Panc1 (cell line): ENCODE results near the gene JAM2. TPM values are rescaled to one million over a fixed set of nuclear protein-coding genes. Genes with fewer than 3 reads are reported as not detected.

Experiments used
- ATAC-seq: fragments of 200-7000 bp; cut with Tn5 transposase; 2 replicates; pipeline ENCODE4 v1.9.1; 2020; ENCODE audit warnings: mild to moderate bottlenecking, moderate library complexity
- BruUV-seq: library from RNA; stranded (reverse); fragments of 400-500 nt; replicated peaks from 2 replicates; lab custom pipeline; 2021; lab: Mats Ljungman, UMichigan
- CTCF ChIA-PET: fragments of 300-600 bp; sonication (Branson Sonifier 250); formaldehyde crosslinking; loops from one replicate; lab custom pipeline; 2022; ENCODE audit warnings: antibody characterized with exemption; lab: Charles Lee
- POLR2A ChIA-PET: fragments of 300-600 bp; sonication (Branson Sonifier 250); formaldehyde crosslinking; loops from one replicate; lab custom pipeline; 2022; ENCODE audit warnings: antibody characterized with exemption; lab: Charles Lee
- DNase-seq: peaks from one replicate; pipeline ENCODE4 v3.0.0-alpha.2; 2010; ENCODE audit warnings: low read depth, low spot score
- H3K27ac ChIP-seq: 2 replicates; pipeline ENCODE4 v1.5.1; 2011; ENCODE audit warnings: mild to moderate bottlenecking, low read length, inconsistent platforms
- H3K27me3 ChIP-seq: fragments of 200-500 bp; sonication (Bioruptor generic); 2 replicates; pipeline ENCODE4 v1.6.0; 2014; ENCODE audit warnings: low read length, inconsistent platforms; ENCODE audit not compliant: control insufficient read depth, insufficient read depth
- H3K36me3 ChIP-seq: fragments of 200-500 bp; sonication (Bioruptor generic); 2 replicates; pipeline ENCODE4 v1.5.1; 2014; ENCODE audit warnings: inconsistent platforms, mild to moderate bottlenecking, low read length, moderate library complexity; ENCODE audit not compliant: control insufficient read depth, insufficient read depth
- H3K4me1 ChIP-seq: 2 replicates; pipeline ENCODE4 v1.5.1; 2011; ENCODE audit warnings: inconsistent platforms, mild to moderate bottlenecking, low read length, moderate library complexity; ENCODE audit not compliant: control insufficient read depth, insufficient read depth
- H3K4me3 ChIP-seq, 2 experiments: 2 replicates each; pipeline ENCODE4 v1.5.1; 2011 to 2012; ENCODE audit warnings: low read depth in 2 of 2, low read length in 2 of 2, mild to moderate bottlenecking in 2 of 2, inconsistent platforms in 1 of 2, moderate library complexity in 1 of 2
- H3K9me3 ChIP-seq: fragments of 200-500 bp; sonication (Bioruptor generic); 2 replicates; pipeline ENCODE4 v1.5.1; 2014; ENCODE audit warnings: low read depth, mild to moderate bottlenecking, inconsistent platforms, low read length, moderate library complexity; ENCODE audit not compliant: control insufficient read depth, insufficient read depth
- CTCF ChIP-seq: fragments of 450-650 bp; IDR thresholded peaks from 2 replicates; pipeline ENCODE4 v1.5.1; 2017; ENCODE audit warnings: mild to moderate bottlenecking
- POLR2AphosphoS5 ChIP-seq: IDR thresholded peaks from 2 replicates; pipeline ENCODE4 v1.6.1; 2012; ENCODE audit warnings: mild to moderate bottlenecking, low read depth, low read length, moderate library complexity
- SIN3A ChIP-seq: IDR thresholded peaks from 2 replicates; pipeline ENCODE4 v1.6.1; 2012; ENCODE audit warnings: low read depth, mild to moderate bottlenecking, low read length, moderate library complexity, borderline replicate concordance; ENCODE audit not compliant: insufficient read depth
- TCF7L2 ChIP-seq: IDR thresholded peaks from 2 replicates; pipeline ENCODE4 v1.6.1; 2011; ENCODE audit warnings: mild to moderate bottlenecking, low read depth, low read length, inconsistent platforms
- in situ Hi-C: cut with HindIII; loops from 2 replicates; pipeline ENCODE4 v1.10.0; 2016; ENCODE audit warnings: low sequenced_read_pairs, low pct_unique_long_range_greater_than_20kb
- intact Hi-C: fragments of 100-400 bp; cut with micrococcal nuclease; formaldehyde crosslinking; loops from one replicate; pipeline ENCODE4 v1.10.0; 2022; ENCODE audit not compliant: unreplicated experiment
- total RNA-seq: library from RNA; stranded (reverse); gene quantifications from one replicate; pipeline ENCODE4 v1.2.1, GENCODE V29; 2021; ENCODE audit not compliant: unreplicated experiment
- TF ChIP-seq, protein P1 (sequence below), 2 experiments: IDR thresholded peaks; 2 replicates each; pipeline ENCODE4 v1.6.1; 2011 to 2012; ENCODE audit warnings: low read depth in 2 of 2, control low read depth in 1 of 2, low read length in 1 of 2, mild to moderate bottlenecking in 1 of 2, moderate library complexity in 1 of 2; ENCODE audit not compliant: insufficient read depth in 1 of 2

Gene JAM2
- total RNA-seq, 1 experiment from 2014 or later = 0.21 TPM

- H3K27me3 ChIP-seq = peaks cover 12% of the 10 kb centered on the region
- TF ChIP-seq, protein P1, sequence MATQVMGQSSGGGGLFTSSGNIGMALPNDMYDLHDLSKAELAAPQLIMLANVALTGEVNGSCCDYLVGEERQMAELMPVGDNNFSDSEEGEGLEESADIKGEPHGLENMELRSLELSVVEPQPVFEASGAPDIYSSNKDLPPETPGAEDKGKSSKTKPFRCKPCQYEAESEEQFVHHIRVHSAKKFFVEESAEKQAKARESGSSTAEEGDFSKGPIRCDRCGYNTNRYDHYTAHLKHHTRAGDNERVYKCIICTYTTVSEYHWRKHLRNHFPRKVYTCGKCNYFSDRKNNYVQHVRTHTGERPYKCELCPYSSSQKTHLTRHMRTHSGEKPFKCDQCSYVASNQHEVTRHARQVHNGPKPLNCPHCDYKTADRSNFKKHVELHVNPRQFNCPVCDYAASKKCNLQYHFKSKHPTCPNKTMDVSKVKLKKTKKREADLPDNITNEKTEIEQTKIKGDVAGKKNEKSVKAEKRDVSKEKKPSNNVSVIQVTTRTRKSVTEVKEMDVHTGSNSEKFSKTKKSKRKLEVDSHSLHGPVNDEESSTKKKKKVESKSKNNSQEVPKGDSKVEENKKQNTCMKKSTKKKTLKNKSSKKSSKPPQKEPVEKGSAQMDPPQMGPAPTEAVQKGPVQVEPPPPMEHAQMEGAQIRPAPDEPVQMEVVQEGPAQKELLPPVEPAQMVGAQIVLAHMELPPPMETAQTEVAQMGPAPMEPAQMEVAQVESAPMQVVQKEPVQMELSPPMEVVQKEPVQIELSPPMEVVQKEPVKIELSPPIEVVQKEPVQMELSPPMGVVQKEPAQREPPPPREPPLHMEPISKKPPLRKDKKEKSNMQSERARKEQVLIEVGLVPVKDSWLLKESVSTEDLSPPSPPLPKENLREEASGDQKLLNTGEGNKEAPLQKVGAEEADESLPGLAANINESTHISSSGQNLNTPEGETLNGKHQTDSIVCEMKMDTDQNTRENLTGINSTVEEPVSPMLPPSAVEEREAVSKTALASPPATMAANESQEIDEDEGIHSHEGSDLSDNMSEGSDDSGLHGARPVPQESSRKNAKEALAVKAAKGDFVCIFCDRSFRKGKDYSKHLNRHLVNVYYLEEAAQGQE (IDR thresholded peaks at IDR 0.05; ENCODE audit: insufficient read depth in 1 of 2, low read depth in 2 of 2, low read length in 1 of 2) = no peak
- no peak for TF ChIP-seq POLR2AphosphoS5
- TF ChIP-seq CTCF = peak; percentile 40; the same call in 1 of the 2 replicates
- no peak for TF ChIP-seq SIN3A
- no peak for TF ChIP-seq TCF7L2
- H3K27ac ChIP-seq = no peak overlapping the region
- DNase-seq (no peak), ATAC-seq (peak; percentile 80)
- BruUV-seq = no TSS peak
- no peaks in the 10 kb centered on the region for H3K36me3 ChIP-seq
- ChIA-PET CTCF (no interaction called here), POLR2A (no interaction called here)
- H3K4me1 ChIP-seq = peaks cover 3% of the 10 kb centered on the region; the same call in 1 of the 2 replicates
- in situ Hi-C loops = no loop called here
- H3K4me3 ChIP-seq = peak overlapping the region; percentile 46 to 50
- intact Hi-C loops = no loop called here
- no peaks in the 10 kb centered on the region for H3K9me3 ChIP-seq
Observed at GRCh38 chr21:25639551-25640201, 618 bp downstream of the JAM2 start.

DNA sequence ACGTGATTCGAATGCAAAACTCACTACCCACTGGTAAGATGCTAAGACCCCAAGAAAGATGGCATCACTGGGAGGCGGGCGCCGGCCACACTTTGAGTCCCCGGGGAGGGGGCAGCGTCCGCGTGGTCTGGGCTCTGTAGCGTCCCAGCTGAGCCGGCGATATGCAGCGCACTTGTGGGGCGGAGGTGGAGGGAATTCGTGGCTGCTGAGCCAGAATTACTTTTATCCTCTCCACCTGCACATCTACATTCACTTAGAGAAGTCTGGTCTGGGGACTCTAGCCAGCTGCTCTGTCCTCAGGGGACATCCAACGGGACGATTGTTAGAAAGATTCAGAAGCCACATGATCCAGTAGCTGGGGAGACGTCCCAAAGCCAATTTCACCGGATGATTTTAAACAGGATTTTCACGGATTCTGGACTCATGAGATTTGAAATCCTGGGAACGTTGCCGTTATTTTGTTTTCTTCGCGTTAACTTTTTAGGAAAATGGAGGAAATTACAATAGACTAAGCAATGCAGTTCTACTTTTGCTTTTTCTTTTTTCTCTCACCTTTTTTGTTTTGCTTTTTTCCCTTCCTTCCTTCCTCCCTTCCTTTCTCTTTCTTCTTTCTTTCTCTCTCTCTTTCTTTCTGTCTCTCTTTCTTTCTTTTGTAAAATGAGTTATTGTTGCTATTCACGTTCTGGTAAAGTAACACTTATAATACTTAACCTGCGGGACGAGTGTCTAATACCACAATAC lies 1.3 kb downstream of the JAM2 start:
- no TSS peak for BruUV-seq
- POLR2A ChIA-PET = no interaction called here
- no peak overlapping the region for H3K27ac ChIP-seq
- peak; percentile 56; the same call in 1 of the 2 replicates for ATAC-seq
- TF ChIP-seq CTCF = no peak
- TF ChIP-seq TCF7L2 = no peak
- TF ChIP-seq POLR2AphosphoS5 = no peak
- TF ChIP-seq SIN3A = no peak
- TF ChIP-seq, protein P1 (IDR thresholded peaks at IDR 0.05; ENCODE audit: insufficient read depth in 1 of 2, low read depth in 2 of 2, low read length in 1 of 2) = no peak
- no peaks in the 10 kb centered on the region for H3K36me3 ChIP-seq
- intact Hi-C loops (no loop called here), in situ Hi-C loops (no loop called here)
- peak overlapping the region; percentile 46 to 50 for H3K4me3 ChIP-seq
- H3K4me1 ChIP-seq = peaks cover 3% of the 10 kb centered on the region; the same call in 1 of the 2 replicates
- H3K9me3 ChIP-seq = no peaks in the 10 kb centered on the region
- peaks cover 12% of the 10 kb centered on the region for H3K27me3 ChIP-seq
- CTCF ChIA-PET = no interaction called here
- no peak for DNase-seq
